ENCODE data around the gene PPP1R3G. TPM values are rescaled to one million over a fixed set of nuclear protein-coding genes. Genes with fewer than 3 reads are reported as not detected.

PPP1R3G gene
- total and polyA plus RNA-seq, 2 of the 4 experiments (the other 2 are of a cell fraction): 0.10 to 0.18 TPM

GRCh38 chr6:5136851-5137250, 51.7 kb downstream of the PPP1R3G start:
- Histone ChIP-seq H2BK5ac (ENCODE audit: low read depth, low read length, poor library complexity, severe bottlenecking) (no peak overlapping the region), H2BK15ac (ENCODE audit: low read depth, low read length) (no peak overlapping the region), H3K23ac (ENCODE audit: low read depth, low read length) (no peak overlapping the region), H4K5ac (ENCODE audit: low read depth, low read length) (no peak overlapping the region), H4K91ac (ENCODE audit: insufficient read depth, low read depth, low read length) (no peak overlapping the region), H3K4me1 (ENCODE audit: control insufficient read depth, insufficient read depth, low read length) (peaks cover 5% of the 10 kb centered on the region), H3K18ac (ENCODE audit: low read depth, low read length) (no peak overlapping the region), H3K9ac (ENCODE audit: low read depth, low read length) (no peak overlapping the region), H3K4me3 (ENCODE audit: insufficient read depth, low read depth, low read length) (no peak overlapping the region), H3K56ac (ENCODE audit: extremely low read depth, insufficient read depth, low read length) (no peak overlapping the region), H3K9me3 (ENCODE audit: control insufficient read depth, insufficient read depth, low read length) (no peaks in the 10 kb centered on the region), H3K36me3 (ENCODE audit: control insufficient read depth, insufficient read depth, low read length) (no peaks in the 10 kb centered on the region), H3K14ac (replicated peaks; ENCODE audit: low read depth, low read length) (no peak overlapping the region), H3K27ac (ENCODE audit: insufficient read depth, low read length) (no peak overlapping the region), H3K4ac (ENCODE audit: low read depth, low read length) (no peak overlapping the region), H2AK9ac (replicated peaks; ENCODE audit: low read depth, low read length, poor library complexity) (no peak overlapping the region), H2BK120ac (ENCODE audit: low read depth, low read length) (no peak overlapping the region), H2AK5ac (ENCODE audit: low read depth, low read length) (no peak overlapping the region), H4K20me1 (ENCODE audit: insufficient read depth, low read length) (no peaks in the 10 kb centered on the region), H2BK20ac (ENCODE audit: low read depth, low read length) (no peak overlapping the region), H3K4me2 (ENCODE audit: low read depth, low read length) (no peak overlapping the region), H4K8ac (ENCODE audit: low read depth in 2 of 2, low read length in 2 of 2) (no peak overlapping the region), H3K79me1 (ENCODE audit: low read depth in 1 of 2, low read length in 2 of 2) (no peaks in the 10 kb centered on the region), H2AFZ (replicated peaks; ENCODE audit: low read length, poor library complexity) (no peak overlapping the region), H3K9me1 (ENCODE audit: insufficient read depth, low read length) (no peaks in the 10 kb centered on the region), H3K27me3 (ENCODE audit: control insufficient read depth, insufficient read depth, low read length) (no peaks in the 10 kb centered on the region)
- DNase-seq: no peak
- no peak for ATAC-seq (ENCODE audit: low read depth)
- WGBS, 2 experiments (ENCODE audit: extremely low coverage in 2 of 2, insufficient read length in 1 of 2): 74% methylated on average over 4 of the region's 8 CpGs; no CpG with 5 or more reads in 1 of the 2 experiments
- BruUV-seq (replicated peaks): no TSS peak
- ChIA-PET CTCF (no interaction called here), POLR2A (ENCODE audit: unreplicated experiment) (no interaction called here)
- TF ChIP-seq RAD21 (IDR thresholded peaks at IDR 0.05; ENCODE audit: low read length): no peak
- TF ChIP-seq NFE2L2 (IDR thresholded peaks at IDR 0.05; ENCODE audit: low read depth, low read length): no peak
- TF ChIP-seq CEBPB (IDR thresholded peaks at IDR 0.05; ENCODE audit: low read depth, low read length): no peak
- TF ChIP-seq MAZ (IDR thresholded peaks at IDR 0.05; ENCODE audit: borderline replicate concordance, low read depth, low read length): no peak
- TF ChIP-seq CTCF (conservative IDR thresholded peaks at IDR 0.05; ENCODE audit: low read depth, low read length): no peak
- no peak for TF ChIP-seq MXI1 (IDR thresholded peaks at IDR 0.05; ENCODE audit: borderline replicate concordance, low read depth, low read length)
- TF ChIP-seq RFX5 (IDR thresholded peaks at IDR 0.05; ENCODE audit: low read depth, low read length): no peak
- no peak for TF ChIP-seq BHLHE40 (IDR thresholded peaks at IDR 0.05; ENCODE audit: low read depth, low read length)
- TF ChIP-seq POLR2A (IDR thresholded peaks at IDR 0.05; ENCODE audit: low read depth, low read length): no peak
- no peak for TF ChIP-seq USF2 (IDR thresholded peaks at IDR 0.05; ENCODE audit: low read depth, low read length)
- TF ChIP-seq MAFK (IDR thresholded peaks at IDR 0.05; ENCODE audit: low read depth, low read length): no peak
- no peak for TF ChIP-seq CHD1 (IDR thresholded peaks at IDR 0.05; ENCODE audit: low read depth, low read length)
- TF ChIP-seq SMC3 (IDR thresholded peaks at IDR 0.05; ENCODE audit: low read depth, low read length): no peak
- no peak for TF ChIP-seq RCOR1 (IDR thresholded peaks at IDR 0.05; ENCODE audit: insufficient replicate concordance, low read length)
- TF ChIP-seq ELK1 (IDR thresholded peaks at IDR 0.05; ENCODE audit: borderline replicate concordance, low read depth, low read length): no peak
- TF ChIP-seq FOS (IDR thresholded peaks at IDR 0.05; ENCODE audit: low read depth, low read length): no peak
- in situ Hi-C loops (cut with MboI; ENCODE audit: low sequenced_read_pairs): no loop called here
- intact Hi-C loops (cut with micrococcal nuclease): no loop called here
- dilution Hi-C loops (cut with HindIII; ENCODE audit: low sequenced_read_pairs, unreplicated experiment): no loop called here

Measured in IMR-90 (cell line).